Measurements from ENCODE around the gene INSR. TPM values are rescaled to one million over a fixed set of nuclear protein-coding genes. Genes with fewer than 3 reads are reported as not detected.

The INSR gene
- total and polyA plus RNA-seq, 2 experiments from 2014 or later, result 19.2 to 52.1 TPM

DNA sequence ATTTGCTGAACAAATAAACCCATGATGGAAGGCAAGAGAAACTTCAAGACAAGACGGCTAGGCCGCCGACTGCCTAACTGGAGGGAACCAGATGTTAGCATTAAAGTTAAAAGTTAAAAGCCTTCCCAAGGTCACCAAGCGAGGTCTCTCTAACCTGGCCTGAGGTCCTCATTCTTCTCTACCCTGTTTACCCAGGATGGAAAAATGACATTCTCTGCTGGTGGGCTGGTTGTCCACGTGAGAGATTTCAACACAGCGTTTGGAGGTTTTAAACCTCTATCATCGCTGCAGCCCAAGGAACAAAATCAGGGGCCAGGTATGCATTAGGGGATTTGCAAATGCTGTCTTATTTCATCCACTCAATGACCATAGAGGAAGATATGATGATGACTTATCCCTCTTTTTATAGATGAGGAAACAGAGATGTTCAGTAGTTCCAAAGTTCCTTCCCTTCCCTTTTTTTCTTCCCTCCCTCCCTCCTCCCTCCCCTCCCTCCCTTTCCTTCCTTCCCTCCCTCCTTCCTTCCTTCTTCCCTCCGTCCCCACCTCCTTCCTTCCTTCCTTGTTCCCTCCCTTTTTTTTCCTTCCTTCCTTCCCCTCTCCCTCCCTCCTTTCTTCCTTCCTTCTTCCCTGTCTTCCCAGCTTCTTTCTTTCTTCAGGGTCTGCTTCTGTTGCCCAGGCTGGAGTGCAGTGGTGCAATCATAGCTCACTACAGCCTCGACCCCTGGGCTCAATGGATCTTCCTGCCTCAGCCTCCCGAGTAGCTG, 79.7 kb downstream of the INSR start (continued):
- TF ChIP-seq NANOG (IDR thresholded peaks at IDR 0.05; ENCODE audit: borderline replicate concordance) (no peak), JUNB (IDR thresholded peaks at IDR 0.05; ENCODE audit: unreplicated experiment) (no peak), ZNF114 (CRISPR knock-in tag; IDR thresholded peaks at IDR 0.05) (no peak)

DNA sequence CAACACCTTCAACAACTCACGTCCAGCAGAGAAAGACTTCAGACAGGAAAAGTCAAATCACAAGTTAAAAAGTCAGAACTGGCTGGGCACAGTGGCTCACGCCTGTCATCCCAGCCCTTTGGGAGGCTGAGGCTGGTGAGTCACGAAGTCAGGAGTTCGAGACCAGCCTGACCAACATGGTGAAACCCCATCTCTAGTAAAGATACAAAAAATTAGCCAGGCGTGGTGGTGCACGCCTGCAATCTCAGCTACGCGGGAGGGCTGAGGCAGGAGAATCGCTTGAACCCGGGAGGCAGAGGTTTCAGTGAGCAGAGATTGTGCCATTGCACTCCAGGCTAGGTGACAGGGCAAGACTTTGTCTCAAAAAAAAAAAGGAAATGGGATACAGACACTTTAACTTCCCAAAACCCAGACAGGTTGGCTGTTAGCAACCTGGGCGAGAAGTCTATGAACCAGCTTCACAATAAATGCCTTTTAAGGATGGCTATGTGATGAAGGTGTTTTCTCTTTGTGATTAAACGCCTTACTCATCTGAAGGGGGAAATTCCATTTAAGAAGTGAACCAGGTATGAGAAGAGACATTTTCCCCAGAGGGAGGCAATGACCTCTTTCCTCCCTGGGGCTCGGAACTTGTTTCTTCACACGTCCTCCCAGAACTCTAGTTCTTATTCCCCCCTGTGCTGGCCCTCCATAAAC, 80.4 kb downstream of the INSR start:
- H3K4me2 ChIP-seq, result peak overlapping the region; percentile 18
- TF ChIP-seq ZNF114 (CRISPR knock-in tag; IDR thresholded peaks at IDR 0.05) (no peak), CREB1 (CRISPR knock-in tag; IDR thresholded peaks at IDR 0.05; ENCODE audit: low read depth) (no peak), ZNF331 (CRISPR knock-in tag; IDR thresholded peaks at IDR 0.05; ENCODE audit: low read depth) (no peak)
- TF ChIP-seq, protein P1, sequence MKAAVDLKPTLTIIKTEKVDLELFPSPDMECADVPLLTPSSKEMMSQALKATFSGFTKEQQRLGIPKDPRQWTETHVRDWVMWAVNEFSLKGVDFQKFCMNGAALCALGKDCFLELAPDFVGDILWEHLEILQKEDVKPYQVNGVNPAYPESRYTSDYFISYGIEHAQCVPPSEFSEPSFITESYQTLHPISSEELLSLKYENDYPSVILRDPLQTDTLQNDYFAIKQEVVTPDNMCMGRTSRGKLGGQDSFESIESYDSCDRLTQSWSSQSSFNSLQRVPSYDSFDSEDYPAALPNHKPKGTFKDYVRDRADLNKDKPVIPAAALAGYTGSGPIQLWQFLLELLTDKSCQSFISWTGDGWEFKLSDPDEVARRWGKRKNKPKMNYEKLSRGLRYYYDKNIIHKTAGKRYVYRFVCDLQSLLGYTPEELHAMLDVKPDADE (IDR thresholded peaks at IDR 0.05), result no peak
- TF ChIP-seq, protein P2, sequence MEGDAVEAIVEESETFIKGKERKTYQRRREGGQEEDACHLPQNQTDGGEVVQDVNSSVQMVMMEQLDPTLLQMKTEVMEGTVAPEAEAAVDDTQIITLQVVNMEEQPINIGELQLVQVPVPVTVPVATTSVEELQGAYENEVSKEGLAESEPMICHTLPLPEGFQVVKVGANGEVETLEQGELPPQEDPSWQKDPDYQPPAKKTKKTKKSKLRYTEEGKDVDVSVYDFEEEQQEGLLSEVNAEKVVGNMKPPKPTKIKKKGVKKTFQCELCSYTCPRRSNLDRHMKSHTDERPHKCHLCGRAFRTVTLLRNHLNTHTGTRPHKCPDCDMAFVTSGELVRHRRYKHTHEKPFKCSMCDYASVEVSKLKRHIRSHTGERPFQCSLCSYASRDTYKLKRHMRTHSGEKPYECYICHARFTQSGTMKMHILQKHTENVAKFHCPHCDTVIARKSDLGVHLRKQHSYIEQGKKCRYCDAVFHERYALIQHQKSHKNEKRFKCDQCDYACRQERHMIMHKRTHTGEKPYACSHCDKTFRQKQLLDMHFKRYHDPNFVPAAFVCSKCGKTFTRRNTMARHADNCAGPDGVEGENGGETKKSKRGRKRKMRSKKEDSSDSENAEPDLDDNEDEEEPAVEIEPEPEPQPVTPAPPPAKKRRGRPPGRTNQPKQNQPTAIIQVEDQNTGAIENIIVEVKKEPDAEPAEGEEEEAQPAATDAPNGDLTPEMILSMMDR (conservative IDR thresholded peaks at IDR 0.05; ENCODE audit: low read depth in 2 of 2), result no peak
- no peak; the same call in 2 of the 3 replicates for ATAC-seq

More for the DNA sequence above, 80.4 kb downstream of the INSR start:
- H3K9me2 ChIP-seq (ENCODE audit: insufficient read depth), result no peaks in the 10 kb centered on the region
- Mint-ChIP-seq H3K9me3 (no peaks in the 10 kb centered on the region), H3K27me3 (ENCODE audit: insufficient read depth, low read depth, poor library complexity) (peaks cover 5% of the 10 kb centered on the region), H3K4me1 (peaks cover 39% of the 10 kb centered on the region), H3K4me3 (peak overlapping the region; percentile 31; the same call in 1 of the 3 replicates), H3K27ac (peak overlapping the region; percentile 63), H3K36me3 (ENCODE audit: low read depth) (no peaks in the 10 kb centered on the region; the same call in 2 of the 3 replicates)
- peak overlapping the region; percentile 89 for H3K27ac ChIP-seq (ENCODE audit: low read depth)
- peaks cover 35% of the 10 kb centered on the region for H3K4me1 ChIP-seq (ENCODE audit: insufficient read depth)
- H3F3A ChIP-seq (replicated peaks; ENCODE audit: low read depth), result peaks cover 11% of the 10 kb centered on the region; the same call in 1 of the 2 replicates
- no peaks in the 10 kb centered on the region for H3K36me3 ChIP-seq (ENCODE audit: insufficient read depth)
- H4K20me1 ChIP-seq (replicated peaks; ENCODE audit: insufficient read depth), result no peaks in the 10 kb centered on the region
- H3K79me2 ChIP-seq (replicated peaks; ENCODE audit: insufficient read depth), result peaks cover 20% of the 10 kb centered on the region
- H3K27me3 ChIP-seq (ENCODE audit: insufficient read depth), result no peaks in the 10 kb centered on the region
- DNase-seq (ENCODE audit: low spot score), result no peak
- H2AFZ ChIP-seq, result no peak overlapping the region
- peak overlapping the region; percentile 15; the same call in 1 of the 2 replicates for H3K4me3 ChIP-seq
